Measurements from ENCODE around the gene AGMO. TPM values are rescaled to one million over a fixed set of nuclear protein-coding genes. Genes with fewer than 3 reads are reported as not detected.
A peak's percentile ranks its signal among the peaks of the same experiment; 100 is the strongest.

Gene AGMO
- total RNA-seq (2021) (0.77 to 1.1 TPM (median 1.0 TPM) in 3 replicates), Bru-seq, nascent RNA (percentile 41 among the genes with signal in this experiment)
- long read RNA-seq, experiment 1, partial matches to known transcripts: 1 of 9 reads
- long read RNA-seq, experiment 1, other reads (novel, unspliced or antisense): 8 of 9 reads
- long read RNA-seq, experiment 2, partial matches to known transcripts: 0 of 1 reads
- long read RNA-seq, experiment 2, other reads (novel, unspliced or antisense): 1 of 1 reads
- long read RNA-seq, experiment 3, partial matches to known transcripts: 0 of 2 reads
- long read RNA-seq, experiment 3, other reads (novel, unspliced or antisense): 2 of 2 reads

- peaks cover 18% of the 10 kb centered on the region for H3K4me1 Mint-ChIP-seq
- no peak for ATAC-seq
- TF ChIP-seq TEAD1 (CRISPR knock-in tag; IDR thresholded peaks at IDR 0.05): no peak
- TF ChIP-seq E2F4 (CRISPR knock-in tag; IDR thresholded peaks at IDR 0.05; ENCODE audit: borderline replicate concordance, low read depth): no peak
- no peak for TF ChIP-seq NFE2L1 (CRISPR knock-in tag; IDR thresholded peaks at IDR 0.05)
- TF ChIP-seq TEAD4 (CRISPR knock-in tag; IDR thresholded peaks at IDR 0.05): no peak
- no peak for TF ChIP-seq E2F1 (CRISPR knock-in tag; IDR thresholded peaks at IDR 0.05)
- TF ChIP-seq ERG (CRISPR knock-in tag; IDR thresholded peaks at IDR 0.05): no peak
- TF ChIP-seq RELA (CRISPR knock-in tag; IDR thresholded peaks at IDR 0.05; ENCODE audit: borderline replicate concordance): no peak
- H3K27ac Mint-ChIP-seq: peak within 1 kb of the TSS; percentile 3; the same call in 1 of the 2 replicates
- ChIA-PET CTCF (no interaction called here), POLR2A (no interaction called here)
- H3K9me3 Mint-ChIP-seq: peaks cover 9% of the 10 kb centered on the region; the same call in 1 of the 2 replicates
- H3K27me3 Mint-ChIP-seq (ENCODE audit: low read depth): no peaks in the 10 kb centered on the region
- H3K36me3 Mint-ChIP-seq: no peaks in the 10 kb centered on the region
- no peak within 1 kb of the TSS for H3K4me3 Mint-ChIP-seq
- DNase-seq (ENCODE audit: low spot score): no peak
Observed at GRCh38 chr7:15561835-15562234, at the start of gene AGMO. Gene AGMO, minus strand, starts transcription at chr7:15562015.

GRCh38 chr7:15610503-15610902 lies 48.7 kb upstream of the AGMO start:
- ATAC-seq (no peak), DNase-seq (ENCODE audit: low spot score) (no peak)
- Mint-ChIP-seq H3K4me3 (no peak overlapping the region), H3K27me3 (ENCODE audit: low read depth) (no peaks in the 10 kb centered on the region), H3K27ac (no peak overlapping the region), H3K9me3 (no peaks in the 10 kb centered on the region), H3K4me1 (peaks cover 9% of the 10 kb centered on the region), H3K36me3 (no peaks in the 10 kb centered on the region)
- TF ChIP-seq ZBTB43 (CRISPR knock-in tag; IDR thresholded peaks at IDR 0.05): no peak
- TF ChIP-seq ZMAT4 (CRISPR knock-in tag; IDR thresholded peaks at IDR 0.05): no peak
- TF ChIP-seq MAX (CRISPR knock-in tag; IDR thresholded peaks at IDR 0.05): no peak
- TF ChIP-seq ELF4 (CRISPR knock-in tag; IDR thresholded peaks at IDR 0.05; ENCODE audit: low read depth): no peak
- TF ChIP-seq HMGXB4 (CRISPR knock-in tag; IDR thresholded peaks at IDR 0.05): no peak
- TF ChIP-seq CDX4 (CRISPR knock-in tag; IDR thresholded peaks at IDR 0.05; ENCODE audit: borderline replicate concordance): no peak
- no peak for TF ChIP-seq SOX15 (CRISPR knock-in tag; IDR thresholded peaks at IDR 0.05)
- TF ChIP-seq GABPB1 (CRISPR knock-in tag; IDR thresholded peaks at IDR 0.05): no peak
- TF ChIP-seq FOXJ3 (CRISPR knock-in tag; IDR thresholded peaks at IDR 0.05; ENCODE audit: borderline replicate concordance): no peak
- TF ChIP-seq NFYB (CRISPR knock-in tag; conservative IDR thresholded peaks at IDR 0.05; ENCODE audit: low read depth): no peak
- ChIA-PET CTCF (no interaction called here), POLR2A (no interaction called here)
